HG03064 (cell line): ENCODE results near the gene WBP4.
"Not testable (repeated sequence)": the region's sequence is repeated elsewhere in the genome, so short reads cannot be mapped to it uniquely, and the experiment has no call there.

Source experiments
- ATAC-seq: cut with Tn5 transposase; IDR thresholded peaks from one replicate; pipeline ENCODE4 v1.9.1; 2021; ENCODE audit warnings: low read depth; ENCODE audit not compliant: unreplicated experiment

The WBP4 gene

GRCh38 chr13:41075485-41075884 lies 14.2 kb downstream of the WBP4 start:
- ATAC-seq: no peak

GRCh38 chr13:41077475-41077874 lies 16.2 kb downstream of the WBP4 start:
- no peak for ATAC-seq

GRCh38 chr13:41079725-41080124 lies 18.4 kb downstream of the WBP4 start:
- no peak for ATAC-seq

DNA sequence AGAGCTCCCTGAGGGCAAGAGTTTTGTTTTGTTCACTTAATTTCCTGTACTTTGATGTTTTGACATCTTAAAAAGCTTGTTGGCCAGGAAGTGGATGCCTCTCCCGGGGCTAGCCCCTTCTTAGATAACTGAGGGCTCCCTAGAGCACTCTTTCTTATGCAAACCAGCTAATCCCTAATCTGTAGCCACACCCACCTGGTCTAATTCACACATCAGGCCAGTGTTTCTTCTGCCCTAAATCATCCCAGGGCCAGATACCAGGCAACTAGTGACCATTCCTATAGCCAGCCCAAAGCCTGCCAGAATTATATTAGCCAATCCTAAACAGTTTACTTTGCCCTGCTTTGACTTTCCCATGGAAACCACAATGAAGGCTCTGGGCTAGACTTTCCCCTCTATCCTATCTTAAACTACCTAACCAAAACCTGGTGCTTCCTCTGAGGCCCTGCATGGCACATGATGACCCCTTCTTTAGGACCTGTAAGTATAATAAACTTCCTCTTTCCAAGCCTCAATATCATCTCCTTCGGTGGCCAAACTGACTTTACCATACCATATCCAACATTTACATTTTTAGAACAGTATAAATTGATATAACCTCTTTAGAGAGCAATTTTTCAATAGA lies 24.8 kb downstream of the WBP4 start:
- no peak for ATAC-seq

GRCh38 chr13:41095681-41096080 lies 34.4 kb downstream of the WBP4 start:
- ATAC-seq: not testable (repeated sequence)

- no peak for ATAC-seq
These were observed 37.5 kb downstream of the WBP4 start for GRCh38 chr13:41098761-41099160.

DNA sequence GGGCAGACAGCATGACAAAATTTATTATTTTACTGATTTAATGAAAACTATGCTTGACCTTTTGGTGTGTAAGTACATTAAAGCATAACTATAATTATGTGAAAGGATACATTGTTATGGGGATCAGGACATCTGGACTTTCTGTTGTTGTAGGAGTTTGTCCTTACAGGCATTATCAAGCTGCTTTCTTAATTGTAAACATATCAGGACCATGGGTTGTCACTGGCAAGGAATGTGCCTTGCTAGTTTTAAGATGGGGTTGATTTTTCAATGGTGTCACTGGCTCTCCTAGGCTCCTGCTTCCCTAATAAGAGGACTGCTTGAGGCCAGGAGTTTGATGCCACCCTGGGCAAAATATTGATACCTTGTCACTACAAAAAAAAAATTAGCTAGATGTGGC lies 38.7 kb downstream of the WBP4 start:
- ATAC-seq: no peak

DNA sequence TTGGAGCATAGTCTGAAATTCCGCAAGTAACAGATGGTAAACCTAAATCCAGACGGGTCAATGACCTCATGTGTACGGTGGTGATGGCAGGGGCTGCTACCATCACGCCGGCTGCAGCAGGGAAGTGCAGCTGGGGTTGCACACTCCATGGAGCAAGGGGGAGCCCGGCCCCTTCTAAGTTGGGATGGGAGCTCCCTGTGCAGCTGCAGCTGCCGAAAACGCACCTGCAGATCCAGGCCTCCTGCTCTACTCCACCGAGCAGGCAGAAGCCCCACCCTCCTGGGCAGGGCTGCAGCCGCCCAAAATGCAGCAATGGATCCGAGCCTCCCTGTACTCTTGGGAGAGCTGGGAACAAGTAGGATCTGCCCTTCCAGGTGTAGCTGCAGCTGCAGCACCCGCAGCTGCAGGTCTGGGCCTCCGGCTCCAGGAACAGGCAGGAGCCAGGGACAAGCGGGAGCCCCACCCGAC lies 45.8 kb downstream of the WBP4 start:
- ATAC-seq: no peak

DNA sequence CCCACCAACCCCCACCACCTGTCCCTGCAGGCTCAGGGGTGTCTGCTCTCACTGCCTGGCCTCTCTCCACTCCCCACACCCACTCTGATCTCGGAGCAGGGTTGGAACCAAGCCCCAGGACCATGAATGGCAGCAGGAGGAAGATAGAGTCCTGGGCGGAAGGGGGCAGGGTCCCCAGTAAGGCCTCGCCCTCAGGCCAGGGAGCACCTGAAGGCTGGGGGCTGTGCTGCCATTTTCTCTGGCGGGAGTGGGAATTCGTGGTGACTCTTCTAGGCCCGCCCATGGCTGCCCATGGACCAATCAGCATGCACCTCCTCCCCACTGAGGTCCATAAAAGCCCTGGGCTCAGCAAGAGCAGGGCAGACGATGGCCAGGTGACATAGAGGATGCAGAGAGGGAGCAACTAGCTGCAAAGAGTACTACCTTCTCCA lies 46.3 kb downstream of the WBP4 start:
- ATAC-seq: no peak

DNA sequence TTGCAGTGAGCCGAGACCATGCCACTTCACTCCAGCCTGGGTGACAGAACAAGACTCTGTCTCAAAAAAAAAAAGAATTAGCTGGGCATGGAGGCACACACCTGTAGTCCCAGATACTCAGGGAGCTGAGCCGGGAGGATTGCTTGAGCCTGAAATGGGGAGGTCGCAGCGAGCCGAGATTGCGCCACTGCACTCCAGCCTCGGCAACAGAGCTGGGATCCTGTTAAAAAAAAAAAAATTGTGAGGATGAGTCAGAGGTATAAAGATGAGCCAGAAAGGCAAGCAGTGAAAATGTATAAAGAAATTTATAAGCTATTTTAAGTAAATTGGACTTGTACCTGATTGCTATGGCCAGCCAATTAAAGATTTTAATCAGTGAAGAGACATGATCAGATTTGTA lies 50.1 kb downstream of the WBP4 start:
- ATAC-seq: no peak

- ATAC-seq: no peak
These were observed 56.6 kb downstream of the WBP4 start for GRCh38 chr13:41117869-41118268.

DNA sequence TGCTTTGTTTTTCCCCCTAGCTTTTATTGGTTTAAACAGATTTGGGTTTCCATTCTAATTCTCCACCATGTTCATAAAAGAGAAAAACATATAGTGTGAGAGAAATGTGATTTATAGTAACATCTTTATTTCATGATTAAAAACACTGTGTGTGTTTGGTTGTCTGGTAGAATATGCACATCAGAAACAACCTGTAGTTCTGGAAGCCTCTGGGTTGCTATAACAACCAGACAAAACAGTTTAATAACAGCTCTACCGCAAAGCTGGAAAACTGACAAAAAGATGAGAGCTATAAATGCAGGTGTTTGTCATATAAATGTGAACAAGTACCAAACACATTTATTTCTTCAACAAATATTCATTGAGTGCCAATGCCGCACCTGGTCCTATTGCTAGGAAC lies 61.5 kb downstream of the WBP4 start:
- no peak for ATAC-seq

DNA sequence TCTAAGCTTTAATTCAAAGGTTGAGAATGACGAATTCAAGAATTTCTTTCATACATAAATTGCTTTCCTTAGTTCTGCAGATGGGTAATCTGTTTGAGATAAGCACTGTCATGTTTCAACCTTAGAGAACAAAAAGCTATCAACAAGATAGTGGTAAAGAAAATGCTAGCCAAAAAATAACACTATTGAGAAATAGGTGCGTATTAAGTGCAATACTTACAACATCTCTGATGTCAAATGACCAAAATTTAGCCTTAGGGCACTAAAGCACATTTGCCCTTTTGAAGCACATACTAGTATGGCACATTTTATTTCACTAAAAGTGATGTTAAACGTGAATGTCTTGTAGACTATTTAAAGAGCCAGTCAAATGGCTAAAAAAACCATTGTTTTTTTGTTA lies 66.4 kb downstream of the WBP4 start:
- ATAC-seq: no peak

GRCh38 chr13:41130356-41130755 lies 69.0 kb downstream of the WBP4 start:
- no peak for ATAC-seq

- ATAC-seq: not testable (repeated sequence)
These were observed 69.9 kb downstream of the WBP4 start for GRCh38 chr13:41131189-41131588.

DNA sequence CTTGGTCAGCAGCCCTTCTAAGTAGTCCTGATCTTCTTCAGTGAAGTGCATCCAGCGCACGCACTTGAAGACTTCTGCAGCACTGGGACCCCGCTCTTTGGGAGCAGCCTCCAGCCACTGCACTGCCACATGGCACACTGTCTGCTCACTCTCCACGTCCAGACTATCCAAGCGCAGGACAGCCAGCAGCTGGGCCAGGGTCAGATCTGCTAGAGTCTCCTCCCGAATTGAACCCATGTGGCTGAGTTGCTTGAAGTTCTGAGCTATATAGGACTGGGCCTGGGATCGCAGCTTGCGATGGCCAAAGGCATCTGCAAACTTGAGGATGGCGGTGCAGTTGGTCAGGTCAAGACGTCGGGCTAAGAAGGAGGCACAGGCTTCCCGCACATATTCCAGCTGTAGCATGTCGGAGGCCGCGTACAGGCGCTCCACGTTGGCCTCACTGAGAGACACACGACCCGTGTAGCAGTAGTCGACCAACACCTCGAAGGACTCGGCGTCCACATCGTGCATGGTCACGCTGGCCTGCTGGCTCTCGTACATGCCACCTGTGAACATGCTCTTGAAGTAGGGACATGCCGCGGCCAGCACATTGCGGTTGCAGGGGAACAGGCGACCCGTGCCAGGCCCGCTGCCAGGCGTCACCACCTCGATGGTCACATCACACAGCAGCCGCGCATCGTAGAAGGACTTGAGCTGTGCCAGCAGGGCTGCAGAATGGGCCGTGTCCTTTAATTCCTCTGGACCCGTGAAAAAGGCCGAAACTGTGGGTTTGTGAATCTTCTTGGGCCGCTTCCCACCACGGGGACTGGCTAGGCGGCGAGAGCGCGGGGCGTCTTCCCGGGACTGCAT lies 70.6 kb downstream of the WBP4 start:
- not testable (repeated sequence) for ATAC-seq

- peak; percentile 97 for ATAC-seq
These were observed 71.3 kb downstream of the WBP4 start, which contains the start of gene KBTBD6 for GRCh38 chr13:41132512-41133152. KBTBD6 (minus strand) TSS chr13:41132802; CDS start chr13:41132511, 291 bp downstream.
